ENCODE measurements around the gene APC2.

- TF ChIP-seq EZH2 (IDR thresholded peaks at IDR 0.05) (no peak), POLR2AphosphoS5 (IDR thresholded peaks at IDR 0.05; ENCODE audit: borderline replicate concordance, low read depth, low read length) (no peak)
Measured at GRCh38 chr19:1437609-1438008, 12.3 kb upstream of the APC2 start.

Measured in SK-N-MC (cell line).